GM12892 (cell line): ENCODE results near the gene EPC2.
"Not testable (repeated sequence)": the region's sequence is repeated elsewhere in the genome, so short reads cannot be mapped to it uniquely, and the experiment has no call there.

Experiments used
- DNase-seq: peaks from one replicate; pipeline ENCODE4 v3.0.0; 2011; ENCODE audit not compliant: insufficient read length
- FAIRE-seq: peaks from 2 replicates; lab custom pipeline; 2011; peaks lifted over from hg19 to GRCh38; lab: Jason Lieb, UNC
- POLR2A ChIP-seq: IDR thresholded peaks from 2 replicates; pipeline ENCODE4 v1.6.1; 2011; ENCODE audit warnings: low read depth, low read length, control low read depth
- POLR2AphosphoS5 ChIP-seq: IDR thresholded peaks from 2 replicates; pipeline ENCODE4 v1.6.1; 2011; ENCODE audit warnings: low read depth, low read length, control low read depth
- TAF1 ChIP-seq: IDR thresholded peaks from 2 replicates; pipeline ENCODE4 v1.6.1; 2011; ENCODE audit warnings: low read depth, mild to moderate bottlenecking, control low read depth, low read length, borderline replicate concordance

EPC2 gene

GRCh38 chr2:148684507-148684906 lies 40.0 kb downstream of the EPC2 start:
- TF ChIP-seq POLR2A (no peak), TAF1 (no peak), POLR2AphosphoS5 (no peak)
- no peak for FAIRE-seq
- DNase-seq = no peak

DNA sequence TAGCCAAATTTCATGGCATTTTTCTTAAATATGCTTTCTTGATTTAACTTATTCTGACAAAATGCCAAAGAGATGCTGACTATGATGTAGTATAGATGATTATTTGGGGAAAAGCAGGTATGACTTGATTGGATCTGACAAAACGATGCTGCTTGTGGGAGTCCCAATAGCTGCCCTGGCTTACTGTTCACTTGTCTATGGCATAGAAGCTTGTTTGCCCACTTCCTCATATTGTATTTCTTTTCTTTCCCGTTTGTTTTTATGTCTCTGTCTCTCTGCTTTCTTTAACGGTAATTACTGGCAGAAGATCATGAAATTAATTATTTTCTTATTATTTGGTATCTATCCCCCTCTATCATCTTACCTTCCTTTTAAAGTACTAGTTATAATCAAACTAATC lies 43.0 kb downstream of the EPC2 start:
- DNase-seq (no peak), FAIRE-seq (peak; percentile 14)
- TF ChIP-seq TAF1 (no peak), POLR2A (no peak), POLR2AphosphoS5 (no peak)

GRCh38 chr2:148688011-148688410 lies 43.5 kb downstream of the EPC2 start:
- not testable (repeated sequence) for FAIRE-seq, DNase-seq

- no peak for DNase-seq
- FAIRE-seq = no peak
- no peak for TF ChIP-seq POLR2A
- TF ChIP-seq POLR2AphosphoS5 = no peak
- no peak for TF ChIP-seq TAF1
Observed at GRCh38 chr2:148696985-148697384, 52.4 kb downstream of the EPC2 start.

GRCh38 chr2:148699830-148700229 lies 55.3 kb downstream of the EPC2 start:
- no peak for TF ChIP-seq POLR2AphosphoS5
- no peak for TF ChIP-seq TAF1
- TF ChIP-seq POLR2A = no peak
- DNase-seq = no peak
- FAIRE-seq = no peak

GRCh38 chr2:148701039-148701438 lies 56.5 kb downstream of the EPC2 start:
- no peak for DNase-seq
- TF ChIP-seq POLR2AphosphoS5 = no peak
- no peak for TF ChIP-seq POLR2A
- TF ChIP-seq TAF1 = no peak
- no peak for FAIRE-seq

DNA sequence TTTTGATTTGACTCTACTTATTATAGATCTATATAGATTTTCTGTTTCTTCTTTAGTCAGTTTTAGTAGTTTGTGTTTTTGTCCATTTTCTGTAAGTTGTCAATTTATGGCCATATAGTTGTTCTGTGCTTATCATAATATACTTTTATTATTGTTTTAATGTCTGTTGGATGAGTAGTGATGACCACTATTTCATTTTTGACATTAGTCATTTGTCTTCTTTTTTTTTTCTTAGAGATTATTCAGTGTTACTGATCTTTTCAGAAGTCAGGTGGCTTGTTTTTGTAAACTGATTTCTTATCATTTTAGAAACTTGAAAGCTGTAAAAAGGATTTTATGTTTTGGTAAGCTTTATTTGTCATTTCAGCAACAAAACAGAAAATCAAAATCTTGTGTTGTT lies 57.3 kb downstream of the EPC2 start:
- no peak for FAIRE-seq

GRCh38 chr2:148702475-148702874 lies 57.9 kb downstream of the EPC2 start:
- DNase-seq = no peak
- TF ChIP-seq POLR2A = no peak
- no peak for TF ChIP-seq TAF1
- no peak for TF ChIP-seq POLR2AphosphoS5
- peak; percentile 5 for FAIRE-seq

More for the DNA sequence above, 57.3 kb downstream of the EPC2 start:
- DNase-seq = no peak
- TF ChIP-seq POLR2AphosphoS5 (no peak), TAF1 (no peak), POLR2A (no peak)

- DNase-seq (no peak), FAIRE-seq (no peak)
- TF ChIP-seq TAF1 (no peak), POLR2AphosphoS5 (no peak), POLR2A (no peak)
Observed at GRCh38 chr2:148704247-148704646, 59.7 kb downstream of the EPC2 start.

- DNase-seq (no peak), FAIRE-seq (no peak)
- no peak for TF ChIP-seq TAF1
- no peak for TF ChIP-seq POLR2A
- no peak for TF ChIP-seq POLR2AphosphoS5
Observed at GRCh38 chr2:148716378-148716920, 71.9 kb downstream of the EPC2 start.

DNA sequence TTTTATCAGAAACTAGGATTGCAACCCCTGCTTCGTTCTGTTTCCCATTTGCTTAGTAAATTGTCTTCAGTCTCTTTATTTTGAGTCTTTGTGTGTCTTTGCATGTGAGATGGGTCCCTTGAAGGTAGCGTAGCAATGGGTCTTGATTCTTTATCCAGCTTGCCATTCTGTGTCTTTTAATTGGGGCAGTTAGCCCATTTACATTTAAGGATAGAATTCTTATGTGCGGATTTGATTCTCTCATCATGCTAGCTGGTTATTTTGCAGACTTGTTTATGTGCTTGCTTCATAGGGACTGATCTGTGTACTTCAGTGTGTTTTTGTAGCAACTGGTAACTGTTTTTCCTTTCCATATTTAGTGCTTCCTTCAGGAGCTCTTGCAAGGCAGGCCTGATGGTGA lies 73.5 kb downstream of the EPC2 start:
- no peak for FAIRE-seq
- no peak for TF ChIP-seq POLR2A
- TF ChIP-seq TAF1 = no peak
- no peak for TF ChIP-seq POLR2AphosphoS5
- no peak for DNase-seq

GRCh38 chr2:148719195-148719749 lies 74.7 kb downstream of the EPC2 start:
- DNase-seq (no peak), FAIRE-seq (no peak)
- no peak for TF ChIP-seq TAF1
- TF ChIP-seq POLR2A = no peak
- no peak for TF ChIP-seq POLR2AphosphoS5
